ENCODE measurements around the gene TBC1D24.
"Not testable (repeated sequence)": the region's sequence is repeated elsewhere in the genome, so short reads cannot be mapped to it uniquely, and the experiment has no call there.

The TBC1D24 gene

DNA sequence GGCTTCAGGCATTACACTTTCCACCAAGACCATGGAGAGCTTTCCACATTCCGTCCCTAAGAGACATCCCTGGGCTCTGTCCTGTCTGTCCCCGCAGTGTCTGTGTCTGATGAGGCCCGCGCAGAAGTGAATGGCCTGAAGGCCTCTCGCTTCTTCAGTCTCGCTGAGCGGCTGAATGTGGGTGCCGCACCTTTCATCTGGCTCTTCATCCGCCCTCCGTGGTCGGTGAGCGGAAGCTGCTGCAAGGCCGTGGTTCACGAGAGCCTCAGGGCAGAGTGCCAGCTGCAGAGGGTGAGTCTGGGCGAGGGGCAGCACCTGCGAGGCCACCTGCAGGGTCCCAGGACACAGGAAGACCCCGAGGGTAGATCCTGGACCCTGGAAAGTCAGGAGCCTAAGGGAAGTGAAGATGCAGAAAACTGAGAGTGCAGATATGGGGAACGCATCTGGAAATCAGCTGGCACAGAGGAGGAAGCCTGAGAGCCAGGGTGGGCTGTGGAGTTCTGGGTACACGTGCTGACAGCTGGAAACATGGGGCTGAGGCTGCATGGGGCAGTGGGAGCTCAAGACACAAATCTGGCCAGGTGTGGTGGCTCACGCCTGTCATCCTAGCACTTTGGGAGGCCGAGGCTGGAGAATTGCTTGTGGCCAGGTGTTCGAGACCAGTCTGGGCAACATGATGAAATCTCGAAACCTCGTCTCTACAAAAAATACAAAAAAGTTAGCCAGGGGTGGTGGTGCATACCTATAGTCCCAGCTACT is 37.7 kb upstream of the TBC1D24 start:
- TF ChIP-seq, protein P1, sequence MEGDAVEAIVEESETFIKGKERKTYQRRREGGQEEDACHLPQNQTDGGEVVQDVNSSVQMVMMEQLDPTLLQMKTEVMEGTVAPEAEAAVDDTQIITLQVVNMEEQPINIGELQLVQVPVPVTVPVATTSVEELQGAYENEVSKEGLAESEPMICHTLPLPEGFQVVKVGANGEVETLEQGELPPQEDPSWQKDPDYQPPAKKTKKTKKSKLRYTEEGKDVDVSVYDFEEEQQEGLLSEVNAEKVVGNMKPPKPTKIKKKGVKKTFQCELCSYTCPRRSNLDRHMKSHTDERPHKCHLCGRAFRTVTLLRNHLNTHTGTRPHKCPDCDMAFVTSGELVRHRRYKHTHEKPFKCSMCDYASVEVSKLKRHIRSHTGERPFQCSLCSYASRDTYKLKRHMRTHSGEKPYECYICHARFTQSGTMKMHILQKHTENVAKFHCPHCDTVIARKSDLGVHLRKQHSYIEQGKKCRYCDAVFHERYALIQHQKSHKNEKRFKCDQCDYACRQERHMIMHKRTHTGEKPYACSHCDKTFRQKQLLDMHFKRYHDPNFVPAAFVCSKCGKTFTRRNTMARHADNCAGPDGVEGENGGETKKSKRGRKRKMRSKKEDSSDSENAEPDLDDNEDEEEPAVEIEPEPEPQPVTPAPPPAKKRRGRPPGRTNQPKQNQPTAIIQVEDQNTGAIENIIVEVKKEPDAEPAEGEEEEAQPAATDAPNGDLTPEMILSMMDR (IDR thresholded peaks at IDR 0.05; ENCODE audit: insufficient read depth, low read depth, low read length, missing control alignments): no peak
- H3K4me3 ChIP-seq (ENCODE audit: low read length): no peak overlapping the region
- DNase-seq (ENCODE audit: low read depth): no peak

- H3K4me3 ChIP-seq (ENCODE audit: low read length): no peak overlapping the region
- TF ChIP-seq, protein P1 (IDR thresholded peaks at IDR 0.05; ENCODE audit: insufficient read depth, low read depth, low read length, missing control alignments): no peak
- DNase-seq (ENCODE audit: low read depth): no peak
These were observed 36.8 kb upstream of the TBC1D24 start for GRCh38 chr16:2438121-2438520.

DNA sequence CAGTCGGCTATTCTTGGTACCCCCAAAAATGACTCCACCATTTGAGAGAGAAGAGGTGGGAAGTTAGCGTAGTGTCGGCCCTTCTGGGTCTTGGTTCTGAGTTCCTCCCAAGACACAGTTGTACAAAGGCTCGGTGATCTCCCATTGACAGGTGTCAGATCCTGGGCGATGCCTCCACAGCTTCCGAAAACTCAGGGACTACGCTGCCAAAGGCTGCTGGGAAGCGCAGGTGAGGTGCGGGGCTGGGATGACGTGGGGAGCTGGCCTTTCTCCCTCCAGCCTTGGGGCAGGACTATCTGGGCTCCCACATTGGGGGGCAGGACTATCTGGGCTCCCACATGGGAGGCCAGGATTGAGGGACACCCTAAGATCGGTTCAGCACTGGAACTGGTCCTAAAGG is 35.3 kb upstream of the TBC1D24 start:
- TF ChIP-seq, protein P1 (IDR thresholded peaks at IDR 0.05; ENCODE audit: insufficient read depth, low read depth, low read length, missing control alignments): no peak
- DNase-seq (ENCODE audit: low read depth): no peak
- H3K4me3 ChIP-seq (ENCODE audit: low read length): no peak overlapping the region

GRCh38 chr16:2441143-2441804 is 33.7 kb upstream of the TBC1D24 start:
- H3K4me3 ChIP-seq (ENCODE audit: low read length); DNase-seq (ENCODE audit: low read depth): not testable (repeated sequence)

GRCh38 chr16:2443555-2443954 is 31.4 kb upstream of the TBC1D24 start:
- DNase-seq (ENCODE audit: low read depth): no peak
- H3K4me3 ChIP-seq (ENCODE audit: low read length): no peak overlapping the region
- TF ChIP-seq, protein P1 (IDR thresholded peaks at IDR 0.05; ENCODE audit: insufficient read depth, low read depth, low read length, missing control alignments): no peak

DNA sequence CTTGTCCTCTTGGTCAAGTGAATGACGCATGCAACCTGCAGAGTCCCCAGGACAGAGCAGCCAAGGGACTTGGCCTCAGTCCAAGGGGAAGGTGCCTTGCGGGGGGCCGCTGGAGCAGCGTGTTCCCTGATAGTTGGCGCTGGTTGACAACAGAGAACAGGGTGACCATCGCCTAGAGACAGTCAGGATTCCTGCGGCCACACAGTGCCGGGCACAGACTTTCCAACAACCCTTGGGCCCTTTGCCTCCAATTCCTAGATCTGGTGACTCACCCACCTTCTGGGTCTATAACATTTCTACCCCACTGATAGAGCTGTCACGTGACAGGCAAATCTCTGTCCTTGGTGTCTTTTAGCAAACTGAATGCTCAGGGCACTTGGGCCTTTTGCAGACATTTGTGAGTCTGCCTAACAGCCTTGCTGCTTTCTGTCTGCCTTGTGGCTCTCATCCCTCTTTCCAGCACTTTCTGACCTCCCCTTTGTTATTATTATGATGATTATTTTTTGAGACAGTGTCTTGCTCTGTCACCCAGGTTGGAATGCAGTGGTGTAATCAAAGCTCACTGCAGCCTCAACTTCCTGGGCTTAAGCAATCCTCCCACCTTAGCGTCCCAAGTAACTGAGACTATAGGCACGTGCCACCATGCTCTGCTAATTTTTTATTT is 26.9 kb upstream of the TBC1D24 start:
- TF ChIP-seq, protein P1 (IDR thresholded peaks at IDR 0.05; ENCODE audit: insufficient read depth, low read depth, low read length, missing control alignments): no peak
- no peak overlapping the region for H3K4me3 ChIP-seq (ENCODE audit: low read length)
- DNase-seq (ENCODE audit: low read depth): peak; percentile 70

GRCh38 chr16:2449118-2449517 is 25.8 kb upstream of the TBC1D24 start:
- TF ChIP-seq, protein P1 (IDR thresholded peaks at IDR 0.05; ENCODE audit: insufficient read depth, low read depth, low read length, missing control alignments): no peak
- DNase-seq (ENCODE audit: low read depth): no peak
- H3K4me3 ChIP-seq (ENCODE audit: low read length): no peak overlapping the region
